T-helper 1 cell treated with Interleukin-12 subunit alpha and Interleukin-12 subunit beta and Interleukin-4 antibody, amounts not matched to agents 30 μg/mL and 1 μg/mL, for 36 hours (primary cell): ENCODE results near the gene SHOC2.

Experiments
- H3K27ac Mint-ChIP-seq: one replicate; pipeline ENCODE4 v1.8.0; 2021; ENCODE audit warnings: mild to moderate bottlenecking, mixed read lengths
- H3K27me3 Mint-ChIP-seq: one replicate; pipeline ENCODE4 v1.8.0; 2021; ENCODE audit warnings: low read depth, mixed read lengths
- H3K36me3 Mint-ChIP-seq: one replicate; pipeline ENCODE4 v1.8.0; 2021; ENCODE audit warnings: low read depth, mixed read lengths
- H3K4me1 Mint-ChIP-seq: one replicate; pipeline ENCODE4 v1.8.0; 2021; ENCODE audit warnings: low read depth, mixed read lengths
- H3K4me3 Mint-ChIP-seq: one replicate; pipeline ENCODE4 v1.8.0; 2021; ENCODE audit warnings: mild to moderate bottlenecking, moderate library complexity, mixed read lengths
- H3K9me3 Mint-ChIP-seq: one replicate; pipeline ENCODE4 v1.8.0; 2021; ENCODE audit warnings: mixed read lengths

The SHOC2 gene

DNA sequence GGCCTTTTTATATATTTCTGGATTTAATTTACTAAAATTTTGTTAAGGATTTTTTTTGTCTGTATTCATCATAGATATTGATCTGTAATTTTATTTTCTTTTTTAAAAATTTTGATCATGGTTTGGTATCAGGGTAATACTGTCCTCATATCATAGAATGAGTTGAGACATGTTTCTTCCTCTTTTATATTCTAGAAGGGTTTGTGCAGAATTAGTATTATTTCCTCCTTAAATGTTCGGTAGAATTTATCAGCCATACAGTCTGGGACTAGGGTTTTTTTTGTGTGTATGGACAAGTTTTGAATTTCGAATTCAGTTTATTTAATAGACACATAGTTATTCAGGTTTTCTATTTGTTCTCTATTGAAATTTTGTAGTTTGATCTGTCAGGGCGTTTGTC, 54.0 kb downstream of the SHOC2 start:
- no peak overlapping the region for H3K27ac Mint-ChIP-seq

DNA sequence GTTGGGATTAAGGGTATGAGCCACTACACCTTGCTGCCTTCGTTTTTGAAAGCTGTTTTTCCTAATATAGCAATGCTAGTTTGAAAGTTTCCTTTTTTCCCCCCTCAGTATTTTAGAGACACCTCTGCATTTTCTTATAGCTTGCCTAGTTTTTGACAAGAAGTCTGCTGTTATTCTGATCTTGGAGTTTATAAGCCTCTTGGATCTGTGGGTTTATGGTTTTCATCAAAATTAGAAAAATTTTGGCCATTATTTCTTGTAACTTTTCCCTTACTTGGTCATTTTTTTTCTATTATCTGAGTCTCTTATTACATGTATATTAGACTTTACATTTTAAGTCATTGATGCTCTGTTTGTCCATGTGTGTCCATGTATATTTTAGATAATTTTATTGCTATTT, 57.2 kb downstream of the SHOC2 start:
- Mint-ChIP-seq H3K4me1 (peaks cover 16% of the 10 kb centered on the region), H3K4me3 (no peak overlapping the region), H3K27ac (no peak overlapping the region), H3K36me3 (peaks cover 13% of the 10 kb centered on the region), H3K9me3 (no peaks in the 10 kb centered on the region), H3K27me3 (no peaks in the 10 kb centered on the region)

More for the DNA sequence above, 54.0 kb downstream of the SHOC2 start:
- no peaks in the 10 kb centered on the region for H3K27me3 Mint-ChIP-seq
- H3K36me3 Mint-ChIP-seq: peaks cover 5% of the 10 kb centered on the region
- H3K9me3 Mint-ChIP-seq: no peaks in the 10 kb centered on the region
- no peak overlapping the region for H3K4me3 Mint-ChIP-seq
- H3K4me1 Mint-ChIP-seq: peaks cover 9% of the 10 kb centered on the region

DNA sequence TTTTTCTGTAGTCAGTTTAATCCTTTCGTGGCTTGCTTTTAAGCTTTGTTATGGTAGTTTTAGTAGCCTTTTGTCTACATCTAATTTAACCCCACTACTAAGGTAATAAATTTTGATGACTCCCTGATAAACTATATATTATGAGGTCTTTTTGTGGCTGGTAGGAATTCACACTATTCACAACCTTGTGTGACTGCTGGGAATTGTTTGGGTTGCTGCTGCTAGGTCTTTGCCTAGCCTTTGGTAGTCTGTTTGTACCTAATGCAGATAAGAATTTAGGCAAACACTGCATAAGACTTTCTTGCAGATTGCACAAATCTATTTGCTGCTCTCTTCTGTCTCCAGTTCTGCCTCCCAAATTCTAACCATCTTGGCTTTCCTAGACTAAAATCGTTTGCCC, 58.3 kb downstream of the SHOC2 start:
- H3K27ac Mint-ChIP-seq: no peak overlapping the region
- no peaks in the 10 kb centered on the region for H3K27me3 Mint-ChIP-seq
- peaks cover 13% of the 10 kb centered on the region for H3K36me3 Mint-ChIP-seq
- H3K9me3 Mint-ChIP-seq: no peaks in the 10 kb centered on the region
- H3K4me1 Mint-ChIP-seq: peaks cover 15% of the 10 kb centered on the region
- no peak overlapping the region for H3K4me3 Mint-ChIP-seq

DNA sequence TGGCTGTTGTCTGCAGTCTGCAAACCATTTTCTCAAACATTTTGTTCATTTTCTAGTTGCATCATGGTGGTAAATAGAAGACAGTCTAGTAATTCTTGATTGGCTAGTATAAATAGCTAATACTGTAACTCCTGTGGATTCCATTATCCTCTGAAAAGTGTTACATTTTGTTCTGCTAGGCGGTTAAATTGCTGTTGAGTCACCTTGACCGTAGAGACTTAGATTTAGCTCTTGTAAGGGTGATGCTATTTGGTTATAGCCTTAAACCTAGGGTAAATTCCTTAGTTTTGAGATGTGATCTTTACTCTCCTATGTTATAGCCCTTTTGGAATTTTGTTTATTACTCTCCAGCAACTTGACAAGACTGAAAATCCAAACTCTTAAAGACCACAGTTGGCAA, 58.8 kb downstream of the SHOC2 start:
- Mint-ChIP-seq H3K4me1 (peaks cover 14% of the 10 kb centered on the region), H3K9me3 (peaks cover 2% of the 10 kb centered on the region), H3K27me3 (no peaks in the 10 kb centered on the region), H3K4me3 (no peak overlapping the region), H3K36me3 (peaks cover 14% of the 10 kb centered on the region), H3K27ac (no peak overlapping the region)

DNA sequence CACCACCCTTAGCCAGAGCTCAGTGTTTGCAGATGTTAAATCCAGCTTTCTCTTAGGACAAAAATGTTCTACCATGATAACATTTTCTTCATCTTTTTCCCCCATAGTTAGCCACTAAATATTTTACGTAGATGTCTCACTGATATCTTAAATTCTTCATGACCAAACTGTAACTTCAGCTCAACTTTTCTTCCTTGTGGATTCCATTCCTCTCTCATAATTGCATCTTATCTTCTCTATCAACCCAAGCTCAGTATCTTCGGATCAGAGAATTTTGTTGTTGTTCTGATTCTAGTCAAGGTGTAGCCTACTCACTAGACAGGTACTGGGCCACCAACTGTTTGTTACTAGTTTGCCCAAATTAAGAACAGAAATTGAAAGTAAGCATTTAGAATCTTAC, 60.2 kb downstream of the SHOC2 start:
- Mint-ChIP-seq H3K4me3 (no peak overlapping the region), H3K36me3 (peaks cover 15% of the 10 kb centered on the region), H3K27me3 (no peaks in the 10 kb centered on the region), H3K9me3 (peaks cover 4% of the 10 kb centered on the region), H3K4me1 (peaks cover 15% of the 10 kb centered on the region), H3K27ac (no peak overlapping the region)

DNA sequence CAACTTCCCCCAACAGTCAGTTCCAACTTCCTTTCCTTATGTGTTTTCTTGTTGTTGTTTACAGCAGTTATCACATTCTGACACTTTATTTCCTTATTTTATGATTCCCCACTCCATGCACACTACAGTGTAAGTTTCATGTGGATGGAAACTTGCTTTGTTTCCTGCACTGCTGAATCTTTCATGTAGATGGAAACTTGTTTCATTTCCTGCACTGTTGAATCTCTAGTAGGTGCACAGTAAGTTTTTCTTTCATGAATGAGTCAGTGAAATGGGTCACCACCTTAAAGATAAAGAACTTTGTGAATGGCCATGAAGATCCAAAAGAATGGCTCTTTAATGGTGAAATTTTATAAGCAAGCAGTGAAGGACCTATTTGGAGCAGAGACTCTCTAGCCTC, 61.4 kb downstream of the SHOC2 start:
- Mint-ChIP-seq H3K27me3 (no peaks in the 10 kb centered on the region), H3K4me3 (no peak overlapping the region), H3K27ac (peak overlapping the region; percentile 64), H3K36me3 (peaks cover 17% of the 10 kb centered on the region), H3K9me3 (peaks cover 4% of the 10 kb centered on the region), H3K4me1 (peaks cover 19% of the 10 kb centered on the region)

DNA sequence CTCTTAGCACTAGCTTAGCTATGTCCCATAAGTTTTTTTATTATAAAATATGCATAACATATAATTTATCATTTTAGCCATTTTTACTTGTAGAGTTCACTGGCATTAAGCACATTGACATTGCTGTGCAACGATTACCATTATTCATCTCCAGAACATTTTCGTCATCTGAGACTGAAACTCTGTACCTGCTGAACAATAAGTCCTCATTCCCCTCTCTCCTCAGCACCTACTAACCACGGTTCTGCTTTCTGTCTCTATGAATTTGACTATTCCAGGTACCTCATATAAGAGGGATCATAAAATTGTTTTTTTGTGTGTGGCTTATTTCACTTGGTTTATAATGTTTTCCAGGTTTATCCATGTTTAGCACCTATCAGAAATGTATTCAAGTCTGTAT, 64.1 kb downstream of the SHOC2 start:
- Mint-ChIP-seq H3K4me1 (peaks cover 19% of the 10 kb centered on the region), H3K9me3 (peaks cover 4% of the 10 kb centered on the region), H3K27ac (no peak overlapping the region), H3K27me3 (no peaks in the 10 kb centered on the region), H3K36me3 (peaks cover 25% of the 10 kb centered on the region), H3K4me3 (no peak overlapping the region)

DNA sequence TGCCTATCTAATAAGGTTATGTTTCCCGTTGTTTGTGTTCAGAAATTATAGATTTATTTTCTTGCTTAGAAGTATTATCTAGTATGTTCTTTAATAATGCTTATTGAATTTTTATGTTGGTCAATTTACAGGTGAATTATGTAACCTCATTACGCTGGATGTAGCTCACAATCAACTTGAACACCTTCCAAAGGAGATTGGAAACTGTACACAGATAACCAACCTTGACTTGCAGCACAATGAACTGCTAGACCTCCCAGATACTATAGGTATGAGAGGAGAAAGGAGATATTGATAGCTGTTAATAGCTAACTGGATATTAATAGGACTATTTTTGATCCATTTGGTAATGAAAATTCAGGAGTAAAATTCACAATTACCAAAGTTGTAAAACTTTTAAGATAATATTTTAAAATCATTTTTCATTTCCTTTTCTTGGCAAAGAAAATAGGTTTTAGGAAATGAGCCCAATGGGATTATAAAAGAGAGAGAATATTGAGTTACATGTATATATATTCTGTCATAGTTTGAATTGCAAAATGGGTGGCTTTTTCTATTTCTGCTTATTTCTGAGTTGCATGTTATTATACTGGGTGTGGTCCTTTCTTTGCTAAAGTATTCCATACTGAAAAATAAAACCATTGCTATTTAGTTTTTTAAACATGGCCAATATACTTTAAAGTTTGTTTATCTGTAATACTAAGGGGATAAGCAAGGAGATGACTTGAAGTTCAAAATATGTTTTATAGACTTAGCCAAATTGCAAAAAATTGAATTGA, 66.3 kb downstream of the SHOC2 start:
- no peaks in the 10 kb centered on the region for H3K27me3 Mint-ChIP-seq
- H3K4me1 Mint-ChIP-seq: peaks cover 15% of the 10 kb centered on the region
- H3K9me3 Mint-ChIP-seq: peaks cover 4% of the 10 kb centered on the region
- H3K4me3 Mint-ChIP-seq: no peak overlapping the region
- H3K27ac Mint-ChIP-seq: no peak overlapping the region
- peaks cover 29% of the 10 kb centered on the region for H3K36me3 Mint-ChIP-seq

DNA sequence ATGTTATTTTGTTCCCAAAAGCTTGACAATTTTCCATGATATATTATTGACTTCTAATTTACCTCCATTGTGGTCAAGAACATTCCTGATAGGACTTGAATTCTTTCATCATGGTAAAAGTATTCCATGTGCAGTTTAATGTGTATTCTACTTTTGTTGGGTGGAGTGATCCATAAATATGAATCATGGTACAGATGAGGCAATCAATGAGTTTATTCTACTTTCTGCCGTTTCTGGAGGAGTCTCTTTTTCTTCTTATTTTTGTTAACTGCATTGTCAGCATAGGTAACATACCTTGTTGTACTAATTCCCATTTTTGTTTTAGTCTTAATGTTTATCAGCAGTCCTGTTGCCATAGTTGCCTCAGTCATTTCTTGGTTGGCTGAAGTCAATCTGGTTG, 69.6 kb downstream of the SHOC2 start:
- H3K27me3 Mint-ChIP-seq: no peaks in the 10 kb centered on the region
- no peak overlapping the region for H3K27ac Mint-ChIP-seq
- H3K36me3 Mint-ChIP-seq: peaks cover 27% of the 10 kb centered on the region
- no peak overlapping the region for H3K4me3 Mint-ChIP-seq
- H3K9me3 Mint-ChIP-seq: no peaks in the 10 kb centered on the region
- H3K4me1 Mint-ChIP-seq: peaks cover 27% of the 10 kb centered on the region

DNA sequence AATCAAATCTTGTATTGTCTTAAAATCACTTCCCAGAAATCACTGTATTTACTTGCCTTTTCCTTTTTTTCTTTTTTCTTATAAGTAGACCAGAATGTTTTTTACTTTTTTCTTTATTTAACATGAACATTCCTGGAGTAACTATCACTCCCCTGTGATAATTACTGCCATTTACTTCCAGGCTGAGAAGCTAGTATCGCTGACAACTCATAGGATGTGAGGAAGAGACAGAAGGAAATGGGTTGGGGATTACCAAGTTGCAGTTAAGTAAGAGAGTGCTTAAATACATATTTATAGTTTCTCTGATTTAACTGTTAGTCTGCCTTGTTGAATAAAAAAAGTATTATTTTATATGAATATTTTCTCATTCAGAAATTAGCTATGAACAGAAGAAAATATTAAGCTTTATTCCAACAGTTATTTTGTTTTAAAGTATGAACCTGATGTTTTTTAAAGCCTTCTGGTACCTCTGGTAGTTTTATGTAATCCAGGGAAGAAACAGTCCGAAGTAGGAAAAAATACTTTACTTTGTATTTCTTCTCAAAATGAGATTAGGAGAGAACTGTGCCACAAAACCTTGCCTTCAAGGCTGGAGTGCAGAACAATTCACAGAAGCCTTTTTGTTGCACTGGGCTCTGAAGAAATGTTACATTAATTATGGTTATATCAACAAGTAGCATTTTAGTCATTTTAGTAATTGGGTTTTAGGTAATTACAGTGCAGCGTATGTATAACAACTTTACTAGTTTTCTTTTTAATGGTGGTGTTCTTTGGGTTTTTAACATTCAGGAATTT, 72.8 kb downstream of the SHOC2 start:
- Mint-ChIP-seq H3K9me3 (no peaks in the 10 kb centered on the region), H3K36me3 (peaks cover 19% of the 10 kb centered on the region), H3K4me3 (peak overlapping the region; percentile 50), H3K4me1 (peaks cover 22% of the 10 kb centered on the region), H3K27ac (no peak overlapping the region), H3K27me3 (no peaks in the 10 kb centered on the region)

DNA sequence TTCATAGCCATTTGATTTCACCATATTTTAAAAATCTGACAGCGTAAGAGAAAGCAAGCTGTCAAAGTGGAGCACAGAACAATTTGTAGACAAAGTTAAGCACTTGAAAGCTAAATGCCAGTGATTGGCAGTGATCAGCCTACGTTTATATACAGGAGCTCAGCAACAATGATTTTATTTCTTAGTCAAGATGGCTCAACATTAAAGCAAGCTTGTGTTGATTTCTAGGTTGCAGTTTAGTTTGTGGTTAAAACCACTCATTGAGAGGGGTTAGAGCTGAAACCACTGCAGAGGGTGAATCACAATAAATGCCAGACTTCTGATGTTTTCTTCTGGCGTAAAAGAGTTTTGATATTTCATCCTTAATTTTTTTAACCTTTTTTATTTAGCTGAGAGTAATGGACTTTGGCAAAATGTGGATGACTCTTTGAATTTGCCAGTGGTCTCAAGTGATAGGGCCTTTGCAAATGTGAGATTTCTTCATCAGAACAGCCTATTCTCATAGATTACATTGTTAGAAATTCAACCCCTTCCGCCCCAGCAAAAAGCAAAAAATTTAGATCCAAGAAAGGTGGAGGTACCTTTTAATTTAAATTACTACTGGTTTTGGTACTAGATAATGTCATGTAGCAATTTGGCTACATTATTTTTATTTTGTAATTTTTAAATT, 73.8 kb downstream of the SHOC2 start:
- H3K9me3 Mint-ChIP-seq: no peaks in the 10 kb centered on the region
- peaks cover 22% of the 10 kb centered on the region for H3K4me1 Mint-ChIP-seq
- peak overlapping the region; percentile 50 for H3K4me3 Mint-ChIP-seq
- H3K36me3 Mint-ChIP-seq: peaks cover 16% of the 10 kb centered on the region
- peak overlapping the region; percentile 7 for H3K27ac Mint-ChIP-seq
- no peaks in the 10 kb centered on the region for H3K27me3 Mint-ChIP-seq

DNA sequence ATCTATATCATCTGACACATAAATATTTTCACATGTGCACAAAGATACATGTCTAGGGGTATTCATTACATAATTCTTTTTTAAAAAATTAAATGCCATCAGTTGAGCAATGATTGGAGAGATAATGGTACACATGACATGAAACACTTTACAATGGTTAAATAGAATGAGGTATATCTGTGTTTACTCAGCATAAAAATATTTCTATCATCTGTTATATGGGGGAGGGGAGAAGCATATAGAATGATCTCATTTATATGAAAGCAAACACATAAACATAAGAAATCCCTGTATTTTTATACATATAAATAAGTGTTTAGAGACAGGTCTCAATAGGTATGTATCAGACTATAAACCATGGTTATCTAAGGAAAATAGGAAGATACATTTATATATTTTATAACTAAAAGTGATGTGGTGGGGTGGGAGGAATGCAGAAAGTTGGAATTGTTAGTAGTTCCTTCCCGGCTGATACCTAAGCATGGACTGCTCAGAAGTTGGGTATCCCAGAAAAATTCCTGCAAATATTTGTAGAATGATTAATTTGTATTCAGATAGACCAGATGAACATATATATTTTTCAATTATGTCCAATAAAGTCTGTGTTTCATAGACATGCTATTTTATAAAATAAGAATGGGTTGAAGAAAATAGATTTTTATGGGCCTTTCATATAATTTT, 75.1 kb downstream of the SHOC2 start:
- Mint-ChIP-seq H3K4me3 (no peak overlapping the region), H3K4me1 (peaks cover 22% of the 10 kb centered on the region), H3K36me3 (peaks cover 16% of the 10 kb centered on the region), H3K9me3 (no peaks in the 10 kb centered on the region), H3K27ac (no peak overlapping the region), H3K27me3 (no peaks in the 10 kb centered on the region)

DNA sequence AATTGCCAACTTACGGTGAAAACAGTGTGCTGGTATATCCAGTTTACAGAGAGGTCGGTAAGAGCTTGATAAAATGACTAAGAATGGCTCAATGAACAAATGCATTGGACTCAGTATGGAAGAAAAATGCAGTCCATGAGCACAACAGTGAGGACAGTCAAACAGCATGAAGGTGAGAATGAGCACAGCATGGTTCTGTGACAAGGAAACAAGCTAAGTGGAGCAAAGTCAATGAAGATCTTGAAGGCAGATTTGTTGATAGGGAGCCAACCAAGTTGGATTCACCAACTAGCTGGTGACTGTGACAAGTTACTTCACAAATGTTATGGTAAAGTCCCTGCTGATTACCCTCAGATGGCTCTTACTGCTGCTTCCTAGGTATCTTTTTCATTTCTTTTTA, 75.9 kb downstream of the SHOC2 start:
- Mint-ChIP-seq H3K4me1 (peaks cover 18% of the 10 kb centered on the region), H3K4me3 (no peak overlapping the region), H3K9me3 (no peaks in the 10 kb centered on the region), H3K36me3 (peaks cover 14% of the 10 kb centered on the region), H3K27me3 (no peaks in the 10 kb centered on the region), H3K27ac (no peak overlapping the region)

DNA sequence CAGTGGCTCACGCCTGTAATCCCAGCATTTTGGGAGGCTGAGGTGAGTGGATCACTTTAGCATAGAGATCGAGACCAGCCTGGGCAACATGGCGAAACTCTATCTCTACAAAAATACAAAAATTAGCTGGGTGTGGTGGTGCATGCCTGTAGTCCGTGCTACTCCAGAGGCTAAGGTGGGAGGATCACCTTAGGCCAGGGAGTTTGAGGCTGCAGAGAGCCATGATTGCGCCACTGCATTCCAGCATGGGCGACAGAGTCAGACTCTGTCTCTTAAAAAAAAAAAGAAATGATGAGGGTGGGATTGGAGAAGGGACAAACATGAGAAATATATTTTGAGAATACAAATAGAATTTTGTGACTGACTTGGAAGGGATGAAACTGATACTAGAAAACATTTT, 76.9 kb downstream of the SHOC2 start:
- H3K27ac Mint-ChIP-seq: no peak overlapping the region
- no peaks in the 10 kb centered on the region for H3K9me3 Mint-ChIP-seq
- H3K4me1 Mint-ChIP-seq: peaks cover 18% of the 10 kb centered on the region
- no peaks in the 10 kb centered on the region for H3K27me3 Mint-ChIP-seq
- no peak overlapping the region for H3K4me3 Mint-ChIP-seq
- peaks cover 13% of the 10 kb centered on the region for H3K36me3 Mint-ChIP-seq
